Measurements from ENCODE around the gene MAGEF1.

Gene MAGEF1

GRCh38 chr3:184743248-184743647 lies 31.4 kb upstream of the MAGEF1 start:
- no peak overlapping the region for H3K4me3 ChIP-seq (ENCODE audit: low read depth, low read length)
- TF ChIP-seq CTCF (IDR thresholded peaks at IDR 0.05; ENCODE audit: low read depth, low read length, missing control alignments) = no peak
- H3K36me3 ChIP-seq (replicated peaks) = no peaks in the 10 kb centered on the region
- H3K27ac ChIP-seq = no peak overlapping the region
- in situ Hi-C loops (cut with HindIII; ENCODE audit: low pct_ligation_motif_present, low sequenced_read_pairs) = no loop called here
- no peaks in the 10 kb centered on the region for H3K27me3 ChIP-seq (replicated peaks)
- DNase-seq = no peak

- in situ Hi-C loops (cut with HindIII; ENCODE audit: low pct_ligation_motif_present, low sequenced_read_pairs) = no loop called here
- H3K27ac ChIP-seq = no peak overlapping the region
- H3K27me3 ChIP-seq (replicated peaks) = no peaks in the 10 kb centered on the region
- no peaks in the 10 kb centered on the region for H3K36me3 ChIP-seq (replicated peaks)
- no peak overlapping the region for H3K4me3 ChIP-seq (ENCODE audit: low read depth, low read length)
- TF ChIP-seq CTCF (IDR thresholded peaks at IDR 0.05; ENCODE audit: low read depth, low read length, missing control alignments) = no peak
- no peak for DNase-seq
These were observed 30.8 kb upstream of the MAGEF1 start for GRCh38 chr3:184742676-184743135.

- H3K36me3 ChIP-seq (replicated peaks) = no peaks in the 10 kb centered on the region
- no peaks in the 10 kb centered on the region for H3K27me3 ChIP-seq (replicated peaks)
- TF ChIP-seq CTCF (IDR thresholded peaks at IDR 0.05; ENCODE audit: low read depth, low read length, missing control alignments) = peak; percentile 22
- in situ Hi-C loops (cut with HindIII; ENCODE audit: low pct_ligation_motif_present, low sequenced_read_pairs) = no loop called here
- DNase-seq = no peak
- H3K4me3 ChIP-seq (ENCODE audit: low read depth, low read length) = no peak overlapping the region
- no peak overlapping the region for H3K27ac ChIP-seq
These were observed 30.2 kb upstream of the MAGEF1 start for GRCh38 chr3:184741798-184742675.

GRCh38 chr3:184741259-184741556 lies 29.3 kb upstream of the MAGEF1 start:
- no peaks in the 10 kb centered on the region for H3K36me3 ChIP-seq (replicated peaks)
- no peak for TF ChIP-seq CTCF (IDR thresholded peaks at IDR 0.05; ENCODE audit: low read depth, low read length, missing control alignments)
- no peak overlapping the region for H3K27ac ChIP-seq
- H3K4me3 ChIP-seq (ENCODE audit: low read depth, low read length) = no peak overlapping the region
- H3K27me3 ChIP-seq (replicated peaks) = no peaks in the 10 kb centered on the region
- in situ Hi-C loops (cut with HindIII; ENCODE audit: low pct_ligation_motif_present, low sequenced_read_pairs) = no loop called here
- no peak for DNase-seq

GRCh38 chr3:184740509-184741258 lies 28.8 kb upstream of the MAGEF1 start:
- H3K36me3 ChIP-seq (replicated peaks) = no peaks in the 10 kb centered on the region
- no peak for TF ChIP-seq CTCF (IDR thresholded peaks at IDR 0.05; ENCODE audit: low read depth, low read length, missing control alignments)
- in situ Hi-C loops (cut with HindIII; ENCODE audit: low pct_ligation_motif_present, low sequenced_read_pairs) = no loop called here

More at GRCh38 chr3:184740509-184741258, 28.8 kb upstream of the MAGEF1 start:
- H3K4me3 ChIP-seq (ENCODE audit: low read depth, low read length) = no peak overlapping the region
- H3K27ac ChIP-seq = no peak overlapping the region
- H3K27me3 ChIP-seq (replicated peaks) = no peaks in the 10 kb centered on the region
- DNase-seq = peak; percentile 16

Measured in brain microvascular endothelial cell (primary cell).